Nephron progenitor cell (in vitro differentiated cells): ENCODE data around the gene TMEM250.

Source experiments
- DNase-seq: peaks from one replicate; pipeline ENCODE4 v3.0.0; 2021
- H3K27ac Mint-ChIP-seq: 2 replicates; pipeline ENCODE4 v1.8.0; 2021; ENCODE audit warnings: mild to moderate bottlenecking, moderate library complexity, mixed read lengths
- H3K27me3 Mint-ChIP-seq: 2 replicates; pipeline ENCODE4 v1.8.0; 2021; ENCODE audit warnings: mild to moderate bottlenecking, low read depth, mixed read lengths; ENCODE audit not compliant: poor library complexity
- H3K36me3 Mint-ChIP-seq: 2 replicates; pipeline ENCODE4 v1.8.0; 2021; ENCODE audit warnings: low read depth, mixed read lengths
- H3K4me1 Mint-ChIP-seq: 2 replicates; pipeline ENCODE4 v1.8.0; 2021; ENCODE audit warnings: mixed read lengths
- H3K4me3 Mint-ChIP-seq: 2 replicates; pipeline ENCODE4 v1.8.0; 2021; ENCODE audit warnings: mild to moderate bottlenecking, moderate library complexity, mixed read lengths
- H3K9me3 Mint-ChIP-seq: 2 replicates; pipeline ENCODE4 v1.8.0; 2021; ENCODE audit warnings: mild to moderate bottlenecking, moderate library complexity, mixed read lengths
- TF ChIP-seq, protein P1 (sequence below): fragments of 200-600 bp; sonication (generic); IDR thresholded peaks from 2 replicates; pipeline ENCODE4 v1.5.0; 2021; ENCODE audit warnings: antibody characterized with exemption

Gene TMEM250

DNA sequence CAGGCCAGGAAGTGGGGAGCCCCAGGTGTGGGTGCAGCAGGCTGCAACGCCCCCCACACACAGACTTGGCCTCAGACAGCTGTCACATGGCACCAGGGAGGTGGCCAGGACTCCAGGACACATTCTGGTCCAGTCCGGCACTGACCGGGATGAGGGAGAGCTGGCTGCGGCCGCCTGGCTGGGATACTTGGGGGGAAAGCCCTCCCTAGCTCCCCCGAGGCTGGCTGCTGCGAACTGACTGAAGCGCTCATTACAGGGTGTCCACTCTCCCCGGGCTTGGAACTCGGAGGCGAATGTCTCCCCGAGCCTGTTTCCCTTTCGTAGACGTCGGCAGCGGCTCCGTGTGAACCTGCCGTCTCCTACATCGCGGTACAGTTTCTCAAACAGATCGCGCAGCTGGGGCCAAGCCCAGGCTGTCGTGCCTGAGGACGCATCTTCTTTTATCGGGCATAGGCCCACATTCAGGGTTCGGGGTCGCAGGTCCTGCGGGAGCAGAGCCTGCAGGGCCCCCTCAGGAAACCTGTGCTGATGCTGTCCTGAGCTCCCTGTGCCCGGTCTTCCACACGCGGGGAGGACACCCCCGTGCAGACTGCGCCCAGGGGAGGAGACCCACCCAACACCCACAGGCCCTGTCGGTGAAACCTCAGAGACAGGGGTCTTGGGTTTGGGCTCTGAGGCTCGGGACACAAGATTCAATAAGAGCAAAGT lies 43.4 kb downstream of the TMEM250 start:
- TF ChIP-seq, protein P1, sequence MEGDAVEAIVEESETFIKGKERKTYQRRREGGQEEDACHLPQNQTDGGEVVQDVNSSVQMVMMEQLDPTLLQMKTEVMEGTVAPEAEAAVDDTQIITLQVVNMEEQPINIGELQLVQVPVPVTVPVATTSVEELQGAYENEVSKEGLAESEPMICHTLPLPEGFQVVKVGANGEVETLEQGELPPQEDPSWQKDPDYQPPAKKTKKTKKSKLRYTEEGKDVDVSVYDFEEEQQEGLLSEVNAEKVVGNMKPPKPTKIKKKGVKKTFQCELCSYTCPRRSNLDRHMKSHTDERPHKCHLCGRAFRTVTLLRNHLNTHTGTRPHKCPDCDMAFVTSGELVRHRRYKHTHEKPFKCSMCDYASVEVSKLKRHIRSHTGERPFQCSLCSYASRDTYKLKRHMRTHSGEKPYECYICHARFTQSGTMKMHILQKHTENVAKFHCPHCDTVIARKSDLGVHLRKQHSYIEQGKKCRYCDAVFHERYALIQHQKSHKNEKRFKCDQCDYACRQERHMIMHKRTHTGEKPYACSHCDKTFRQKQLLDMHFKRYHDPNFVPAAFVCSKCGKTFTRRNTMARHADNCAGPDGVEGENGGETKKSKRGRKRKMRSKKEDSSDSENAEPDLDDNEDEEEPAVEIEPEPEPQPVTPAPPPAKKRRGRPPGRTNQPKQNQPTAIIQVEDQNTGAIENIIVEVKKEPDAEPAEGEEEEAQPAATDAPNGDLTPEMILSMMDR = no peak
- H3K9me3 Mint-ChIP-seq = peaks cover 9% of the 10 kb centered on the region
- no peak overlapping the region for H3K27ac Mint-ChIP-seq
- DNase-seq = no peak
- no peaks in the 10 kb centered on the region for H3K36me3 Mint-ChIP-seq
- H3K4me3 Mint-ChIP-seq = no peak overlapping the region
- peaks cover 12% of the 10 kb centered on the region for H3K4me1 Mint-ChIP-seq
- peaks cover 6% of the 10 kb centered on the region for H3K27me3 Mint-ChIP-seq

DNA sequence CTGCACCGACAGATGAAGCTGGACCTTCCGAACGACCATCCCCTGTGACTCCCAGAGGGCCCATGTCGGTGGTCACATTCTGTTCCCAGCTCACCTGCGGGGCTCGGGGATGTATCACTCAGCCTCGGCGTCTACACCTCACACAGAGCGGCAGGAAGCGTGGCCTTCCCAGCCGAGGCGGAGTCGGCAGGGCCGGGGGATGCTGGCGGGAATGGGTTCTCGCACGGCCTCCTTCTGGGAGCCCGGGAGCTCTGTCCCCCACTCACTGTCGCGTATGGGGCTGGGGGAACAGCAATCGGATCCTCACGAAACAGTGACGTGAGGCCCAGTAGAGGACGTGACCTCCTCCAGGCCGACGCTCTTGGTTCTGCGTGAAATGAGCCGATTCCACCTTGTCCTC lies 44.0 kb downstream of the TMEM250 start:
- Mint-ChIP-seq H3K36me3 (no peaks in the 10 kb centered on the region), H3K27ac (no peak overlapping the region), H3K27me3 (peaks cover 6% of the 10 kb centered on the region), H3K4me3 (no peak overlapping the region), H3K9me3 (peaks cover 12% of the 10 kb centered on the region), H3K4me1 (peaks cover 11% of the 10 kb centered on the region)
- DNase-seq = no peak
- TF ChIP-seq, protein P1 = no peak
